OCI-LY3 (cell line): ENCODE results near the gene HRH1.

Experiments used
- H2AFZ ChIP-seq: fragments of 200-600, 300-600 bp; shearing (Covaris generic); 2 replicates; pipeline ENCODE4 v1.6.0; 2014; ENCODE audit warnings: antibody characterized with exemption, low read depth, low read length
- H3K27ac ChIP-seq: fragments of 200-600, 300-600 bp; sonication (generic); 2 replicates; pipeline ENCODE4 v1.5.1; 2014; ENCODE audit warnings: mild to moderate bottlenecking, low read length, moderate library complexity, mixed read lengths
- H3K27me3 ChIP-seq: fragments of 200-600, 300-600 bp; sonication (generic); 2 replicates; pipeline ENCODE4 v1.6.1; 2014; ENCODE audit warnings: low read depth, low read length, mixed read lengths
- H3K36me3 ChIP-seq: fragments of 200-600, 300-600 bp; sonication (generic); replicated peaks from 2 replicates; pipeline ENCODE3; 2014; ENCODE audit warnings: low read depth, low read length, mixed read lengths
- H3K4me1 ChIP-seq: fragments of 300-600, 200-600 bp; sonication (generic); 2 replicates; pipeline ENCODE4 v1.6.1; 2014; ENCODE audit warnings: low read length, mixed read lengths
- H3K4me2 ChIP-seq: fragments of 200-600, 300-600 bp; sonication (generic); 2 replicates; pipeline ENCODE4 v1.6.1; 2014; ENCODE audit warnings: low read length, mixed read lengths
- H3K4me3 ChIP-seq: fragments of 300-600, 200-600 bp; sonication (generic); 2 replicates; pipeline ENCODE4 v1.5.1; 2014; ENCODE audit warnings: antibody characterized with exemption, mild to moderate bottlenecking, low read length, moderate library complexity
- H3K79me2 ChIP-seq: fragments of 300-600, 200-600 bp; shearing (Covaris generic); 2 replicates; pipeline ENCODE4 v1.6.1; 2014; ENCODE audit warnings: mild to moderate bottlenecking, low read length, mixed read lengths
- H3K9ac ChIP-seq: fragments of 300-600, 200-600 bp; shearing (Covaris generic); 2 replicates; pipeline ENCODE4 v1.6.0; 2014; ENCODE audit warnings: mild to moderate bottlenecking, low read length, moderate library complexity
- H3K9me3 ChIP-seq: fragments of 200-600, 300-600 bp; shearing (Covaris generic); 2 replicates; pipeline ENCODE4 v1.6.1; 2014; ENCODE audit warnings: low read length, mixed read lengths; ENCODE audit not compliant: insufficient read depth
- H4K20me1 ChIP-seq: fragments of 200-600, 300-600 bp; sonication (generic); 2 replicates; pipeline ENCODE4 v1.6.1; 2016; ENCODE audit warnings: low read length, mixed read lengths; ENCODE audit not compliant: insufficient read depth
- CTCF ChIP-seq: fragments of 200-600, 300-600 bp; sonication (generic); IDR thresholded peaks from 2 replicates; pipeline ENCODE4 v1.5.1; 2014; ENCODE audit warnings: antibody characterized with exemption, low read length, low read depth
- EZH2phosphoT487 ChIP-seq: fragments of 200-600 bp; shearing (Covaris generic); IDR thresholded peaks from 2 replicates; pipeline ENCODE4 v1.6.1; 2018; ENCODE audit warnings: antibody characterized with exemption, mixed run types, low read depth

Gene HRH1

GRCh38 chr3:11117591-11117990 is 36.7 kb upstream of the HRH1 start:
- TF ChIP-seq EZH2phosphoT487 (no peak), CTCF (no peak)
- H3K4me3 ChIP-seq, result no peak overlapping the region
- H3K27me3 ChIP-seq, result no peaks in the 10 kb centered on the region; the same call in 1 of the 2 replicates
- no peaks in the 10 kb centered on the region for H3K4me1 ChIP-seq
- no peak overlapping the region for H2AFZ ChIP-seq
- no peaks in the 10 kb centered on the region for H3K79me2 ChIP-seq
- no peaks in the 10 kb centered on the region for H3K9me3 ChIP-seq
- H4K20me1 ChIP-seq, result no peaks in the 10 kb centered on the region
- H3K27ac ChIP-seq, result no peak overlapping the region
- no peak overlapping the region for H3K9ac ChIP-seq
- H3K4me2 ChIP-seq, result no peak overlapping the region
- H3K36me3 ChIP-seq, result no peaks in the 10 kb centered on the region

GRCh38 chr3:11118181-11118682 is 36.1 kb upstream of the HRH1 start:
- no peaks in the 10 kb centered on the region for H3K36me3 ChIP-seq
- no peak overlapping the region for H3K4me2 ChIP-seq
- no peak overlapping the region for H3K27ac ChIP-seq
- H3K4me3 ChIP-seq, result no peak overlapping the region
- H2AFZ ChIP-seq, result no peak overlapping the region
- H3K27me3 ChIP-seq, result peaks cover 4% of the 10 kb centered on the region
- no peak overlapping the region for H3K9ac ChIP-seq
- no peaks in the 10 kb centered on the region for H3K9me3 ChIP-seq
- TF ChIP-seq EZH2phosphoT487, result no peak
- no peak for TF ChIP-seq CTCF
- H3K79me2 ChIP-seq, result no peaks in the 10 kb centered on the region
- no peaks in the 10 kb centered on the region for H3K4me1 ChIP-seq
- H4K20me1 ChIP-seq, result no peaks in the 10 kb centered on the region

GRCh38 chr3:11120091-11120805 is 34.0 kb upstream of the HRH1 start:
- no peak overlapping the region for H3K9ac ChIP-seq
- no peak overlapping the region for H3K4me2 ChIP-seq
- H3K4me3 ChIP-seq, result no peak overlapping the region

GRCh38 chr3:11126653-11127052 is 27.6 kb upstream of the HRH1 start:
- Histone ChIP-seq H3K36me3 (no peaks in the 10 kb centered on the region), H3K9me3 (no peaks in the 10 kb centered on the region), H3K4me3 (no peak overlapping the region), H3K27me3 (peaks cover 4% of the 10 kb centered on the region), H3K4me2 (no peak overlapping the region), H4K20me1 (no peaks in the 10 kb centered on the region), H3K79me2 (no peaks in the 10 kb centered on the region), H3K9ac (no peak overlapping the region), H2AFZ (no peak overlapping the region), H3K4me1 (no peaks in the 10 kb centered on the region), H3K27ac (no peak overlapping the region)
- TF ChIP-seq EZH2phosphoT487 (no peak), CTCF (no peak)

More at GRCh38 chr3:11120091-11120805, 34.0 kb upstream of the HRH1 start:
- no peaks in the 10 kb centered on the region for H3K9me3 ChIP-seq
- no peaks in the 10 kb centered on the region for H3K36me3 ChIP-seq
- H3K27me3 ChIP-seq, result peaks cover 4% of the 10 kb centered on the region
- no peaks in the 10 kb centered on the region for H4K20me1 ChIP-seq
- TF ChIP-seq CTCF (no peak), EZH2phosphoT487 (no peak)
- no peaks in the 10 kb centered on the region for H3K79me2 ChIP-seq
- H2AFZ ChIP-seq, result no peak overlapping the region
- no peak overlapping the region for H3K27ac ChIP-seq
- H3K4me1 ChIP-seq, result no peaks in the 10 kb centered on the region
